ENCODE results near the gene TUBE1.

TUBE1 gene

GRCh38 chr6:112085286-112086065 lies 1.8 kb downstream of the TUBE1 start:
- no peaks in the 10 kb centered on the region for H3K27me3 ChIP-seq
- no peak overlapping the region for H3K4me3 ChIP-seq (ENCODE audit: low read depth, low read length)
- no peak for DNase-seq
- no peak for TF ChIP-seq CTCF (IDR thresholded peaks at IDR 0.05; ENCODE audit: low read depth, low read length)
- no peaks in the 10 kb centered on the region for H3K4me1 ChIP-seq
- H3K9me3 ChIP-seq = no peaks in the 10 kb centered on the region
- H3K36me3 ChIP-seq = no peaks in the 10 kb centered on the region

GRCh38 chr6:112081569-112081968 lies 5.7 kb downstream of the TUBE1 start:
- H3K36me3 ChIP-seq = no peaks in the 10 kb centered on the region; the same call in 1 of the 2 replicates
- no peak for TF ChIP-seq CTCF (IDR thresholded peaks at IDR 0.05; ENCODE audit: low read depth, low read length)

GRCh38 chr6:112066606-112067005 lies 20.7 kb downstream of the TUBE1 start:
- TF ChIP-seq CTCF (IDR thresholded peaks at IDR 0.05; ENCODE audit: low read depth, low read length) = no peak
- Histone ChIP-seq H3K27me3 (no peaks in the 10 kb centered on the region), H3K4me1 (no peaks in the 10 kb centered on the region), H3K9me3 (no peaks in the 10 kb centered on the region), H3K4me3 (ENCODE audit: low read depth, low read length) (no peak overlapping the region), H3K36me3 (peaks cover 3% of the 10 kb centered on the region; the same call in 1 of the 2 replicates)
- DNase-seq = no peak

More at GRCh38 chr6:112081569-112081968, 5.7 kb downstream of the TUBE1 start:
- H3K27me3 ChIP-seq = no peaks in the 10 kb centered on the region
- no peak for DNase-seq
- H3K9me3 ChIP-seq = no peaks in the 10 kb centered on the region
- no peaks in the 10 kb centered on the region for H3K4me1 ChIP-seq
- H3K4me3 ChIP-seq (ENCODE audit: low read depth, low read length) = no peak overlapping the region

GRCh38 chr6:112065426-112065986 lies 21.8 kb downstream of the TUBE1 start:
- no peaks in the 10 kb centered on the region for H3K4me1 ChIP-seq
- H3K9me3 ChIP-seq = no peaks in the 10 kb centered on the region
- H3K36me3 ChIP-seq = peaks cover 3% of the 10 kb centered on the region; the same call in 1 of the 2 replicates
- no peak for TF ChIP-seq CTCF (IDR thresholded peaks at IDR 0.05; ENCODE audit: low read depth, low read length)
- DNase-seq = no peak
- no peak overlapping the region for H3K4me3 ChIP-seq (ENCODE audit: low read depth, low read length)
- no peaks in the 10 kb centered on the region for H3K27me3 ChIP-seq

GRCh38 chr6:112062966-112063365 lies 24.3 kb downstream of the TUBE1 start:
- DNase-seq = no peak
- Histone ChIP-seq H3K4me1 (no peaks in the 10 kb centered on the region), H3K9me3 (no peaks in the 10 kb centered on the region), H3K27me3 (no peaks in the 10 kb centered on the region), H3K36me3 (no peaks in the 10 kb centered on the region), H3K4me3 (ENCODE audit: low read depth, low read length) (no peak overlapping the region)
- TF ChIP-seq CTCF (IDR thresholded peaks at IDR 0.05; ENCODE audit: low read depth, low read length) = no peak

GRCh38 chr6:112061605-112062004 lies 25.7 kb downstream of the TUBE1 start:
- no peaks in the 10 kb centered on the region for H3K4me1 ChIP-seq
- H3K4me3 ChIP-seq (ENCODE audit: low read depth, low read length) = no peak overlapping the region
- no peaks in the 10 kb centered on the region for H3K9me3 ChIP-seq
- no peaks in the 10 kb centered on the region for H3K36me3 ChIP-seq
- TF ChIP-seq CTCF (IDR thresholded peaks at IDR 0.05; ENCODE audit: low read depth, low read length) = no peak
- no peak for DNase-seq
- H3K27me3 ChIP-seq = no peaks in the 10 kb centered on the region

Data from BE2C (cell line).